Measurements from ENCODE around the gene DMD. TPM values are rescaled to one million over a fixed set of nuclear protein-coding genes. Genes with fewer than 3 reads are reported as not detected.

Gene DMD
- polyA plus RNA-seq, 3 donors = 0.23 TPM; not detected in 2

- H3K4me3 Mint-ChIP-seq = no peak overlapping the region
- H3K79me2 ChIP-seq (ENCODE audit: insufficient read depth, low read length) = no peaks in the 10 kb centered on the region
- peaks cover 0 to 1% (median 0%) of the 10 kb centered on the region in 3 donors for H3K27me3 Mint-ChIP-seq (ENCODE audit: low read depth in 3 of 3)
- no peaks in the 10 kb centered on the region for H3K4me1 ChIP-seq (ENCODE audit: control insufficient read depth in 1 of 2, insufficient read depth in 2 of 2, low read length in 2 of 2)
- H3K9ac ChIP-seq (ENCODE audit: insufficient read depth, low read length, poor library complexity, severe bottlenecking) = no peak overlapping the region
- H4K20me1 ChIP-seq (ENCODE audit: insufficient read depth, low read length) = no peaks in the 10 kb centered on the region
- intact Hi-C loops (cut with micrococcal nuclease) = no loop called here
- H3K27ac Mint-ChIP-seq = no peak overlapping the region
- peaks cover 0 to 9% (median 2%) of the 10 kb centered on the region in 7 donors for H3K9me3 Mint-ChIP-seq
- H3K9me3 ChIP-seq (replicated peaks in 1 of 2; ENCODE audit: control insufficient read depth in 1 of 2, insufficient read depth in 1 of 2, low read length in 2 of 2) = no peaks in the 10 kb centered on the region
- no peak overlapping the region for H3K27ac ChIP-seq (ENCODE audit: low read depth in 1 of 2, low read length in 2 of 2)
- H3K4me2 ChIP-seq (replicated peaks; ENCODE audit: extremely low read depth, low read length, poor library complexity, severe bottlenecking) = no peak overlapping the region
- H3K27me3 ChIP-seq (ENCODE audit: control insufficient read depth in 2 of 2, insufficient read depth in 2 of 2, low read length in 2 of 2) = no peaks in the 10 kb centered on the region
- no peaks in the 10 kb centered on the region for H3K36me3 ChIP-seq (replicated peaks in 1 of 2; ENCODE audit: control insufficient read depth in 1 of 2, insufficient read depth in 2 of 2, low read length in 2 of 2)
- H3K36me3 Mint-ChIP-seq = no peaks in the 10 kb centered on the region
- no CpG with 5 or more reads among the region's 2 CpGs for WGBS (ENCODE audit: insufficient coverage)
- H3K4me3 ChIP-seq (replicated peaks in 1 of 3; ENCODE audit: low read depth in 2 of 3, low read length in 3 of 3) = no peak overlapping the region
- H2AFZ ChIP-seq (ENCODE audit: insufficient read depth, low read depth, low read length, poor library complexity, severe bottlenecking) = no peak overlapping the region
- no peak for DNase-seq
- H3K4me1 Mint-ChIP-seq = no peaks in the 10 kb centered on the region
- no peak for TF ChIP-seq CTCF (IDR thresholded peaks at IDR 0.05)
Observed at GRCh38 chrX:32966821-32967355, 244.5 kb downstream of the DMD start.

GRCh38 chrX:32954125-32954524, 257.2 kb downstream of the DMD start:
- no peaks in the 10 kb centered on the region for H4K20me1 ChIP-seq (ENCODE audit: insufficient read depth, low read length)
- no CpG with 5 or more reads among the region's 3 CpGs for WGBS (ENCODE audit: insufficient coverage)
- H3K9me3 ChIP-seq (replicated peaks in 1 of 2; ENCODE audit: control insufficient read depth in 1 of 2, insufficient read depth in 1 of 2, low read length in 2 of 2) = no peaks in the 10 kb centered on the region
- no peak for TF ChIP-seq CTCF (IDR thresholded peaks at IDR 0.05)
- H3K9ac ChIP-seq (ENCODE audit: insufficient read depth, low read length, poor library complexity, severe bottlenecking) = no peak overlapping the region
- no peak overlapping the region for H3K27ac ChIP-seq (ENCODE audit: low read depth in 1 of 2, low read length in 2 of 2)
- intact Hi-C loops (cut with micrococcal nuclease) = no loop called here
- H3K4me1 ChIP-seq (ENCODE audit: control insufficient read depth in 1 of 2, insufficient read depth in 2 of 2, low read length in 2 of 2) = no peaks in the 10 kb centered on the region
- no peaks in the 10 kb centered on the region for H3K79me2 ChIP-seq (ENCODE audit: insufficient read depth, low read length)
- no peak overlapping the region for H3K4me3 ChIP-seq (replicated peaks in 1 of 3; ENCODE audit: low read depth in 2 of 3, low read length in 3 of 3)
- H3K4me1 Mint-ChIP-seq = no peaks in the 10 kb centered on the region
- no peaks in the 10 kb centered on the region for H3K36me3 ChIP-seq (replicated peaks in 1 of 2; ENCODE audit: control insufficient read depth in 1 of 2, insufficient read depth in 2 of 2, low read length in 2 of 2)
- H3K27me3 Mint-ChIP-seq (ENCODE audit: low read depth in 3 of 3) = no peaks in the 10 kb centered on the region
- no peak overlapping the region for H3K4me2 ChIP-seq (replicated peaks; ENCODE audit: extremely low read depth, low read length, poor library complexity, severe bottlenecking)
- no peak overlapping the region for H3K27ac Mint-ChIP-seq
- no peaks in the 10 kb centered on the region for H3K36me3 Mint-ChIP-seq
- H2AFZ ChIP-seq (ENCODE audit: insufficient read depth, low read depth, low read length, poor library complexity, severe bottlenecking) = no peak overlapping the region
- H3K9me3 Mint-ChIP-seq = peaks cover 0 to 4% (median 0%) of the 10 kb centered on the region in 7 donors
- no peak overlapping the region for H3K4me3 Mint-ChIP-seq
- DNase-seq = no peak
- H3K27me3 ChIP-seq (ENCODE audit: control insufficient read depth in 2 of 2, insufficient read depth in 2 of 2, low read length in 2 of 2) = no peaks in the 10 kb centered on the region

All from CD14-positive monocyte (primary cell).